Astrocyte (in vitro differentiated cells and primary cell): ENCODE results near the gene G6PC3. TPM values are rescaled to one million over a fixed set of nuclear protein-coding genes. Genes with fewer than 3 reads are reported as not detected.

Experiments
- DNase-seq: peaks from one replicate; pipeline ENCODE4 v3.0.0-alpha.2; 2010; ENCODE audit warnings: low read depth
- FAIRE-seq: peaks from 2 replicates; lab custom pipeline; 2011; peaks lifted over from hg19 to GRCh38; lab: Jason Lieb, UNC
- H2AFZ ChIP-seq: 2 replicates; pipeline ENCODE4 v1.6.0; 2012; ENCODE audit warnings: low read depth, low read length, inconsistent platforms
- H3K27ac ChIP-seq: 2 replicates; pipeline ENCODE4 v1.5.1; 2011; ENCODE audit warnings: low read depth, low read length, inconsistent platforms
- H3K27me3 ChIP-seq: 2 replicates; pipeline ENCODE4 v1.6.0; 2011; ENCODE audit warnings: low read length, inconsistent platforms; ENCODE audit not compliant: insufficient read depth
- H3K36me3 ChIP-seq: 2 replicates; pipeline ENCODE4 v1.5.1; 2011; ENCODE audit warnings: low read length, inconsistent platforms; ENCODE audit not compliant: insufficient read depth
- H3K4me1 ChIP-seq: 2 replicates; pipeline ENCODE4 v1.5.1; 2011; ENCODE audit warnings: low read length, inconsistent platforms; ENCODE audit not compliant: insufficient read depth
- H3K4me2 ChIP-seq: 2 replicates; pipeline ENCODE4 v1.6.0; 2012; ENCODE audit warnings: low read length, inconsistent platforms
- H3K4me3 ChIP-seq: 2 replicates; pipeline ENCODE4 v1.5.1; 2011; ENCODE audit warnings: low read depth, mild to moderate bottlenecking, low read length, inconsistent platforms; ENCODE audit not compliant: insufficient read depth
- H3K79me2 ChIP-seq: 2 replicates; pipeline ENCODE4 v1.6.0; 2012; ENCODE audit warnings: mild to moderate bottlenecking, low read length, inconsistent platforms; ENCODE audit not compliant: insufficient read depth
- H3K9ac ChIP-seq: 2 replicates; pipeline ENCODE4 v1.6.0; 2012; ENCODE audit warnings: mild to moderate bottlenecking, low read length, inconsistent platforms
- H3K9me3 ChIP-seq: 2 replicates; pipeline ENCODE4 v1.5.1; 2012; ENCODE audit warnings: low read depth, mild to moderate bottlenecking, low read length, inconsistent platforms; ENCODE audit not compliant: insufficient read depth
- H4K20me1 ChIP-seq: 2 replicates; pipeline ENCODE4 v1.6.0; 2012; ENCODE audit warnings: low read length, inconsistent platforms; ENCODE audit not compliant: insufficient read depth
- H3K27ac Mint-ChIP-seq: one replicate; pipeline ENCODE4 v1.8.0; 2021; ENCODE audit warnings: mild to moderate bottlenecking, mixed read lengths; ENCODE audit not compliant: unreplicated experiment
- H3K27me3 Mint-ChIP-seq: one replicate; pipeline ENCODE4 v1.8.0; 2021; ENCODE audit warnings: low read depth, mixed read lengths; ENCODE audit not compliant: unreplicated experiment
- H3K36me3 Mint-ChIP-seq: one replicate; pipeline ENCODE4 v1.8.0; 2021; ENCODE audit warnings: low read depth, mixed read lengths; ENCODE audit not compliant: unreplicated experiment
- H3K4me1 Mint-ChIP-seq: one replicate; pipeline ENCODE4 v1.8.0; 2021; ENCODE audit warnings: low read depth, mixed read lengths; ENCODE audit not compliant: unreplicated experiment
- H3K4me3 Mint-ChIP-seq: one replicate; pipeline ENCODE4 v1.8.0; 2021; ENCODE audit warnings: mild to moderate bottlenecking, moderate library complexity, mixed read lengths; ENCODE audit not compliant: unreplicated experiment
- H3K9me3 Mint-ChIP-seq: one replicate; pipeline ENCODE4 v1.8.0; 2021; ENCODE audit warnings: mild to moderate bottlenecking, mixed read lengths; ENCODE audit not compliant: unreplicated experiment
- CTCF ChIP-seq: IDR thresholded peaks from 2 replicates; pipeline ENCODE4 v1.5.1; 2011; ENCODE audit warnings: low read depth, mild to moderate bottlenecking, inconsistent platforms, low read length, moderate library complexity; ENCODE audit not compliant: insufficient read depth
- EZH2 ChIP-seq: IDR thresholded peaks from 2 replicates; pipeline ENCODE4 v1.6.1; 2012; ENCODE audit warnings: mild to moderate bottlenecking, low read length, inconsistent platforms; ENCODE audit not compliant: insufficient read depth
- total RNA-seq: library from RNA; stranded (reverse); gene quantifications from 2 replicates; pipeline ENCODE4 v1.2.1, GENCODE V29; 2021

Gene G6PC3
- total RNA-seq, 1 donor from 2014 or later = 94.5 TPM

DNA sequence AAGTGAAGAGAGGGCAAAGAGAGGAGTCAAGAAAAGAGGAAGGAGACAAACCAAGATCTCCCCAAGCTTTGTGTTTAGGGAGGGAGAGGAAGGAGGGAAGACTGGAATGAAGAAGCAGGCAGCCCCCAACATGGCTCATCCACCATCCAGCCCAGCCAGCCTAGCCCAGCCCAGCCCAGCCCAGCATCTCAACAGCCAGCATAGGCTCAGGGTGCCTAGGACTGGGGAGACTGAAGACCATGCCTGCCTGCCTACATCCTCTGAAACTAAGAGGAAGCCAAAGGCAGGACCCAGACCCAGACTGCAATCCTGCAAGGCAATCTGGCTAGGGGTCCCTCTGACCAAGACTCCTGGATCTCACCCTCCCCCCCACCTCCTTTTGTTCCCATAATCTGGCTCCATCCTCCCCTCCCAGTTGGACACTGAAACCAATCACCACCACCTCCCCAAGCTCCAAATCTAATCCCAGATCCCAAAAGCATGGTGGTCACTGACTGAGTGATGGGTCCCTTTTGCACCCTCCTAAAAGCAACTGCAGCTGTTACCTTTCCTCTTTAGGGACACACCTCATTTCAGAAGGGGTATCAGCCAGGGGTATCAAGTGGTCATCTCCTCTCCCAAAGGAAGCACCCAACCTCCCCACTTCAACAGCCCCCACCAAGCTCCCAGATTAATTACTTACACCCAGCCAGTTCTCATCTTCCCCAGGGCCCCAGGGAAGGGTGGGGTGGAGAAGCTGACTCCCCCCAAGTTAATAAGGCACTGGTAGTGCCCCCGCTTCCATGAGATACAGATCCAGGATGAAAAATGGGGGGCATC lies 51.7 kb downstream of the G6PC3 start:
- peaks cover 30% of the 10 kb centered on the region for H3K79me2 ChIP-seq
- peak overlapping the region; percentile 41 for H3K27ac Mint-ChIP-seq
- H3K4me1 Mint-ChIP-seq = peaks cover 22% of the 10 kb centered on the region

GRCh38 chr17:44122816-44123355 lies 52.4 kb downstream of the G6PC3 start:
- no peak for FAIRE-seq
- Histone ChIP-seq H3K79me2 (peaks cover 30% of the 10 kb centered on the region), H3K4me2 (peak overlapping the region; percentile 90), H3K9me3 (no peaks in the 10 kb centered on the region), H3K27ac (peak overlapping the region; percentile 73), H3K27me3 (no peaks in the 10 kb centered on the region), H2AFZ (peak overlapping the region; percentile 60), H3K4me3 (peak overlapping the region; percentile 68), H3K36me3 (no peaks in the 10 kb centered on the region), H3K4me1 (peaks cover 7% of the 10 kb centered on the region), H4K20me1 (peaks cover 46% of the 10 kb centered on the region), H3K9ac (peak overlapping the region; percentile 89)
- TF ChIP-seq EZH2 (no peak), CTCF (no peak)
- peak overlapping the region; percentile 69 for H3K27ac Mint-ChIP-seq
- H3K4me1 Mint-ChIP-seq = peaks cover 22% of the 10 kb centered on the region
- peak overlapping the region; percentile 92 for H3K4me3 Mint-ChIP-seq
- H3K27me3 Mint-ChIP-seq = peaks cover 6% of the 10 kb centered on the region
- DNase-seq = no peak
- H3K36me3 Mint-ChIP-seq = peaks cover 8% of the 10 kb centered on the region
- no peaks in the 10 kb centered on the region for H3K9me3 Mint-ChIP-seq

More for the DNA sequence above, 51.7 kb downstream of the G6PC3 start:
- Mint-ChIP-seq H3K9me3 (no peaks in the 10 kb centered on the region), H3K27me3 (peaks cover 6% of the 10 kb centered on the region), H3K4me3 (peak overlapping the region; percentile 92), H3K36me3 (peaks cover 8% of the 10 kb centered on the region)
- Histone ChIP-seq H3K9me3 (no peaks in the 10 kb centered on the region), H3K27ac (no peak overlapping the region), H3K4me1 (peaks cover 7% of the 10 kb centered on the region), H3K36me3 (no peaks in the 10 kb centered on the region), H3K4me2 (peak overlapping the region; percentile 90), H4K20me1 (peaks cover 50% of the 10 kb centered on the region), H2AFZ (no peak overlapping the region), H3K9ac (peak overlapping the region; percentile 89), H3K4me3 (peak overlapping the region; percentile 68), H3K27me3 (no peaks in the 10 kb centered on the region)
- FAIRE-seq (no peak), DNase-seq (no peak)
- TF ChIP-seq CTCF (no peak), EZH2 (no peak)
